ENCODE results near the gene UBE2L3.
A peak's percentile ranks its signal among the peaks of the same experiment; 100 is the strongest.
"Not testable (repeated sequence)": the region's sequence is repeated elsewhere in the genome, so short reads cannot be mapped to it uniquely, and the experiment has no call there.

Gene UBE2L3

GRCh38 chr22:21626073-21626734 is 58.7 kb downstream of the UBE2L3 start:
- DNase-seq (ENCODE audit: low read depth in 2 of 3, low spot score in 1 of 3): no peak

GRCh38 chr22:21626735-21627469 is 59.4 kb downstream of the UBE2L3 start:
- no peak for DNase-seq (ENCODE audit: low read depth in 2 of 3, low spot score in 1 of 3)

- DNase-seq (ENCODE audit: low read depth in 2 of 3, low spot score in 1 of 3): no peak
Observed at GRCh38 chr22:21628386-21629254, 61.1 kb downstream of the UBE2L3 start.

GRCh38 chr22:21629255-21630149 is 62.0 kb downstream of the UBE2L3 start, which contains the start of gene YDJC:
Gene YDJC (minus strand): TSS chr22:21630022. CDS start chr22:21630014, 8 bp downstream.
- DNase-seq (ENCODE audit: low read depth in 2 of 3, low spot score in 1 of 3): peak; percentile 90 to 94 (median 92)

GRCh38 chr22:21631025-21631424 is 63.5 kb downstream of the UBE2L3 start:
- DNase-seq (ENCODE audit: low read depth in 2 of 3, low spot score in 1 of 3): no peak

GRCh38 chr22:21632237-21632895 is 64.9 kb downstream of the UBE2L3 start, which contains the start of gene CCDC116:
Gene CCDC116 (plus strand): TSS chr22:21632760. CDS start chr22:21633182, 422 bp downstream.
- peak in 2 of 3 donors; percentile 48 to 61 for DNase-seq (ENCODE audit: low read depth in 2 of 3, low spot score in 1 of 3)

- no peak for DNase-seq (ENCODE audit: low read depth in 2 of 3, low spot score in 1 of 3)
Observed at GRCh38 chr22:21632931-21633330, 65.4 kb downstream of the UBE2L3 start.

GRCh38 chr22:21633481-21633880 is 66.0 kb downstream of the UBE2L3 start:
- no peak for DNase-seq (ENCODE audit: low read depth in 2 of 3, low spot score in 1 of 3)

GRCh38 chr22:21634081-21634480 is 66.6 kb downstream of the UBE2L3 start:
- DNase-seq (ENCODE audit: low read depth in 2 of 3, low spot score in 1 of 3): no peak

GRCh38 chr22:21634844-21635243 is 67.3 kb downstream of the UBE2L3 start:
- no peak for DNase-seq (ENCODE audit: low read depth in 2 of 3, low spot score in 1 of 3)

- no peak for DNase-seq (ENCODE audit: low read depth in 2 of 3, low spot score in 1 of 3)
Observed at GRCh38 chr22:21635771-21636510, 68.4 kb downstream of the UBE2L3 start.

- DNase-seq (ENCODE audit: low read depth in 2 of 3, low spot score in 1 of 3): no peak
Observed at GRCh38 chr22:21636629-21637218, 69.2 kb downstream of the UBE2L3 start.

GRCh38 chr22:21637450-21637849 is 69.9 kb downstream of the UBE2L3 start:
- not testable (repeated sequence) for DNase-seq (ENCODE audit: low read depth in 2 of 3, low spot score in 1 of 3)

GRCh38 chr22:21639359-21639758 is 71.8 kb downstream of the UBE2L3 start:
- no peak for DNase-seq (ENCODE audit: low read depth in 2 of 3, low spot score in 1 of 3)

- no peak for DNase-seq (ENCODE audit: low read depth in 2 of 3, low spot score in 1 of 3)
Observed at GRCh38 chr22:21640810-21641209, 73.3 kb downstream of the UBE2L3 start.

- no peak for DNase-seq (ENCODE audit: low read depth in 2 of 3, low spot score in 1 of 3)
Observed at GRCh38 chr22:21641417-21641788, 73.9 kb downstream of the UBE2L3 start.

GRCh38 chr22:21641789-21642583 is 74.5 kb downstream of the UBE2L3 start, which contains the start of gene SDF2L1:
Gene SDF2L1 (plus strand): TSS chr22:21642302. CDS start chr22:21642337, 35 bp downstream.
- peak; percentile 97 for DNase-seq (ENCODE audit: low read depth in 2 of 3, low spot score in 1 of 3)

All from stimulated activated CD4-positive, alpha-beta T cell treated with anti-CD3 and anti-CD28 coated beads, Interleukin-12 subunit alpha, Interleukin-12 subunit beta, amount 100 ng/mL, for 48 hours (primary cell).